NCI-H1694 treated with DMSO at 0.1 percent for 48 hours (cell line): ENCODE data around the gene THRB.
"Not testable (repeated sequence)": the region's sequence is repeated elsewhere in the genome, so short reads cannot be mapped to it uniquely, and the experiment has no call there.

Experiments
- DNase-seq: peaks from one replicate; lab custom pipeline; 2025; lab: John Stamatoyannopoulos, UW

THRB gene

DNA sequence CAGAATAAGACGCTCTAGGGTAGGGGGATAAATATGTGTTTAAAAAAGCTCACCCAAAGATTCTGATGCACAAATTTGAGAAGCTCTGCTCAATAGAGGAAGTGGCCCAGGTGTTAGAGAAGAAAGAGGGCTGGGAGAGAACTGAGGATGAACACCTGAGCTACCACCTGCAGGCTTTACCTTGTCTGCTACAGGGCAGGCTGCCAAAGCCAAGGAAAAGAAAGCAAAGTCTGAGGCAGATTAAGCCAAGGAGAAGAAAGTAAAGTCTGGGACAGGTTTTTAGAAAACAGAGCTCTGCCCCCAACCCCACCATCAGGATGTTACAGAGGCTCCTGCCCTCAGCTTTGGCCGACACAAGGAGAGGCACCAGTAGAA is 92.9 kb downstream of the THRB start:
- no peak for DNase-seq

DNA sequence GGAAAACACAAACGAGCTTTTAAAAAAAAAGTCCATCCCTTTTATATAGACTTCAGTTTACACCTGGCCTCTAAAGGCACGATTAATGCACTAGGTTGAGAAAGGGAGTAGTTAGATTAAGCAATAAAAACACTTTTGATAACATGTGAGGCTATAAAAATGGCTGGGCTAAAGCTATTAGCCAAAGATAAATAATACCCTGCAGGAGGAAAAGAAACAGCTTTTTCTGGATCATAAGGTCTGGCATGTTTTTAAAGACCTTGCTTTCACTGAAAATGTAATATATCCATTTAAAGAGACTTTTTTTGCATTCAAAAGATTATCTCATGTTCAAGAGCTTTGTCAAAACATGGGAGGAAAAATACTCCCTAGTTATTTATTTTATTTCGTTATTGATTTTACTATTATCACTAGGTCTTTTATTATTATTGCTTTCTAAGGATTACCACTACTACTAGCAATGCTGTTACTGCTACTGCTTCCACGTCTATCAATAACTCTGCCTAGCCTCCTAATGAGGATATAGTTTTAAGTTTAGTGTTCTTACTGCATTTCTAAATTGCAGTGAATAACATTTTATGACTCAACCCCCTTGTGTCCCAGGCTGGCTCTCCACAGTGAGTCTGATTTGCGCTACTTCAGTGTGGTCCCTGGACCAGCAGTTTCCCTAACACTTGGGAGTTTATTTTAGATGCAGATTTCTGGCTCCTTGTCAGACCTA is 93.4 kb downstream of the THRB start:
- no peak for DNase-seq

DNA sequence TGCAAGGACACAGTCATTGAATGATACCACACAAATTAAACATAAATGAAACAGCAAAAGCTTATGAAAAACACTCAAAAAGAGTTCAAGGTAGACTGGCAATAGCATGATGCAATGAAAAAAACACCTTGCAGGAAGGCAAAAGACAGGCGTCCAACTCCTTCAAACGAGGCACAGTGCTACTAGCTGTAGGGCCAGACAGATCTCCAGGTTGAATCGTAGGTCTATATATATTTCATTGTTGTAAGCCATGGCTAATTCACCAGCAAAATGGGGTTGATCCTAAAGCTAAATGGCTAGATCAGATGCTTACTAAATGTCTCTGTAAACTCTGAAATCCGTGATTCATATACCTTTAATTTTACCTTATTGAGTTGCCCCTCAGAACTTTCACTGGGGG is 94.2 kb downstream of the THRB start:
- no peak for DNase-seq

DNA sequence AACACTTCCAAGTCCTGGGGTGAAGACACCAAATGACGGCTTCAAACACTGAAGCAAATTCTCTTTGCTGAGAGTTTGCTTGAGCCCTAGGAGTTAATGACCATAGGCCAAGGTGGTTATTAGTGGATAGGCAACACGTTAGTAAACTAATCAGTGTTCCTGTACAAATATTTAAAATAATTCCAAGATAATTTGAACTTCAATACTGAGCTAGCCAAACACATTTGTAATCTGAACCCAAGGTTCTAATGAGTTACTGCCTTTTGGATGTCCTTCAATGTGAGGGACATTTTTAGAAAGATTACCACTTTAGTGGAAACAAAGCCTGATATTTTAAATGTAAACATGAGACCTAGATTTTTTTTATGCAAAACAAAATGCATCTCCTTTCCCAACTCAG is 94.6 kb downstream of the THRB start:
- no peak for DNase-seq

DNA sequence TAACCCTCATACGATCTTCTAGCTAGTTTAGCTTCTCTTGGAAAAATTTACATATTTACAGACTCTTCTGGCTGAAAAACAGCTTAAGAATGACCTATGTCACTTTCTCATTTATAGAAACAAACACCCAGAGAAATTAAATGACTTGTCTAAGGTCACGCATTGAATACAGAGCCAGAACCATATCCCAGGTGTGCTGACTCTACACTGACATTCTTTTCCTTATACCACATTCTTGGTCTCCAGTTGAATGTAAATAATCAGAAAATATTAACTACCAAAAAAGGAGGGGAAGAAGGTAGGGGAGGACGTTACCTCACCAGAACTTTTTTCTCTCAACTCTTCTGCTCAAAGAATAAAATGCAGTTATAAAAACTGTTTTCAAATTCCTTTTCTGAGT is 95.0 kb downstream of the THRB start:
- no peak for DNase-seq

DNA sequence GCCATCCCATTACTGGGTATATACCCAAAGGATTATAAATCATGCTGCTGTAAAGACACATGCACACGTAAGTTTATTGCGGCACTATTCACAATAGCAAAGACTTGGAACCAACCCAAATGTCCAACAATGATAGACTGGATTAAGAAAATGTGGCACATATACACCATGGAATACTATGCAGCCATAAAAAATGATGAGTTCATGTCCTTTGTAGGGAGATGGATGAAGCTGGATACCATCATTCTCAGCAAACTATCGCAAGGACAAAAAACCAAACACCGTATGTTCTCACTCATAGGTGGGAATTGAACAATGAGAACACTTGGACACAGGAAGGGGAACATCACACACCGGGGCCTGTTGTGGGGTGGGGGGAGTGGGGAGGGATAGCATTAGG is 95.9 kb downstream of the THRB start:
- DNase-seq, result not testable (repeated sequence)

DNA sequence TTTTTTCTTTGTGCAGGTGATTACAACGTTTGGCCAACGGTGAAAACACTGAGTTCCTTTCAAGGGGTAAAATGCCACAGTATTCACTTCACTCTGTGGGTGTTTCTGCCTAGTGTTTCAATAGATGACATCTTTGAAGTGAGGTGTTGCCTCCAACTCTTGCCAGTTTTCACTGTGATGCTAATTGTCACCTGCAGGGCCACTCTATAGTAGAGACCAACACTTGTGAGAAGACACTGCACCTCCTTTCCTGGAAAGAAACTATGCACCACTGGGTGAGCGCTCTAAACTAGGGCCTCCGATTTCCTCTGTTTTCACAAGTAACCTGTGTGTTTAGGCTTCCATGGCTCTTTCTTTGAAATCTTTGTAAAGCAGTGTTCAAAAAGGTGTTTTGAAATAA is 98.3 kb downstream of the THRB start:
- no peak for DNase-seq

DNA sequence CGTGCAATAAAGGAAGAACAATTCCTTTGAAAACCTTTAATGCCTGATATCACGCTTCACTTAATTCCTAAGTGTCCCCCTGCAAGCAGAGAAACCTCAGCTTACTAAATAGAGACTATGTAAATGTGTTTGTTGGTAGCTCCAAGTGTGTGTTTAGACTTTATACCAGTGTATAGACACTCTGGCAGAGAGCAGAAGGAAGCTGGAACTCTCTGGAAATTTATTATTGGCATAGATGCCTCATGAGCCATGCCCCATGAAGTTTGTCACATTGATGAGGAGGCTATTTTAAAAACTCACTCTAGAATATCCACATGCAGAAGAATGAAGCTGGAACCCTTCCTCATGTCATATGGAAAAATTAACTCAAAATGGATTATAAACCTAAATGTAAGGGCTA is 99.9 kb downstream of the THRB start:
- DNase-seq, result no peak

DNA sequence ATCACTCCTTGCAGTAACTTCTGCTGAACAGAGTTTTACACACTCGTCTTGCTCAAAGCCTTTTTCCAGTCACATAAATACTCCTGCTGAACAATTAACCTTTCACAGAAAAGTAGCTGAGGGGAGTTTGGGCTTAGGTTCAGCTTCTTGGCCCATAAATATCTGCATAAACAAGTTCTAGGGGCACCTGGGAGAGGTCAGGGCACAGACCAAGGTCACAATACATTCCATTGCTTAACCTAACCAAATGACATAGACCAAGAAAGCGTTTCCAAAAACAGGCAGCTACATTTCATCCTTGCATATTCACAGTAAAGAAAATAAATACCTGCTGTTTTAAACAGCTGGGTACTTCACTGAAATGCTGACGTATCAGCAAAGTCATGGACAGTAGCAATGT is 101.3 kb downstream of the THRB start:
- no peak for DNase-seq

DNA sequence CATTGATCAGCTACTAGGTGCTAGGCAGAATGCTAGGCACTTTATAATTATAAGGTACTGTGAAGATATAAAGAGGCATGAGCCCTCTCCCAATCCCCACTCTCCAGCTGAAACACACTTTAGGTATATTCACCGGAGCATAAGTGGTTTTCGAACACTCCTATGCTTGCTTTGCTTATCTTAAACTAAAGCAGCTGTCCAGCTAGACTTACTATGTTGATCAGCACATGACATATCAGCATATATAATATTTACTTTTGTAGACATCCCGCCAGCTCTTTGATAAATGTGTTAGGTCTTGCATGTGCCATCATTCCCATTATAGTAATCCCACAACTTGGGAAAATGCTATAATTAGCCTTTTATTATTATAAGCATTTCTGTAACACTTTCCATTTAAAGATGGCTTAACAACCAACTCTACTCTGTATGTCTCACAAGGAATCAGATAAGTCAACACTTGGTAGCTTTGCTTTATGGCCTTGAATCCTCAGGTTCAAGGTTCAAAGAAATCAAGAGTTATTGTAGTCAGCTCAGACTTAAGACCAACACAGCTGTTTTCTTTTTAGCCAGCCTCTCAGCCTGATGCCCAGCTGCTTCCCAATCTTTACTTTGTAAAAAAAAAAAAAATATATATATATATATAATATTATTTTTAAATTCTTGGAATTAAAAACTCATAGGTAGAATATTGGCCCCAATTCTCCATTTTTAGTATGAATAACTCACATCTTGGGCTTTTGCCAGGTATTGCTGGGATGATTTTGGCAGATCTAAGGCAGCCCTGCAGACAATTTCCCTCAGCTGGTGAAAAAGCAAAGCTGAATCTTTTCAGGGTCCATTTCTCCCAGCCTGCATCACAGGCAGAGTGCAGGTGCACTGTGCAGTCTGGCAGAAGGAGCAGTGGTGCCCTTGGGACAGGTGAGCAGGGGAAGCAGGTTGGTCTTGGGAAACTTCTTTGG is 104.2 kb downstream of the THRB start:
- DNase-seq, result no peak

DNA sequence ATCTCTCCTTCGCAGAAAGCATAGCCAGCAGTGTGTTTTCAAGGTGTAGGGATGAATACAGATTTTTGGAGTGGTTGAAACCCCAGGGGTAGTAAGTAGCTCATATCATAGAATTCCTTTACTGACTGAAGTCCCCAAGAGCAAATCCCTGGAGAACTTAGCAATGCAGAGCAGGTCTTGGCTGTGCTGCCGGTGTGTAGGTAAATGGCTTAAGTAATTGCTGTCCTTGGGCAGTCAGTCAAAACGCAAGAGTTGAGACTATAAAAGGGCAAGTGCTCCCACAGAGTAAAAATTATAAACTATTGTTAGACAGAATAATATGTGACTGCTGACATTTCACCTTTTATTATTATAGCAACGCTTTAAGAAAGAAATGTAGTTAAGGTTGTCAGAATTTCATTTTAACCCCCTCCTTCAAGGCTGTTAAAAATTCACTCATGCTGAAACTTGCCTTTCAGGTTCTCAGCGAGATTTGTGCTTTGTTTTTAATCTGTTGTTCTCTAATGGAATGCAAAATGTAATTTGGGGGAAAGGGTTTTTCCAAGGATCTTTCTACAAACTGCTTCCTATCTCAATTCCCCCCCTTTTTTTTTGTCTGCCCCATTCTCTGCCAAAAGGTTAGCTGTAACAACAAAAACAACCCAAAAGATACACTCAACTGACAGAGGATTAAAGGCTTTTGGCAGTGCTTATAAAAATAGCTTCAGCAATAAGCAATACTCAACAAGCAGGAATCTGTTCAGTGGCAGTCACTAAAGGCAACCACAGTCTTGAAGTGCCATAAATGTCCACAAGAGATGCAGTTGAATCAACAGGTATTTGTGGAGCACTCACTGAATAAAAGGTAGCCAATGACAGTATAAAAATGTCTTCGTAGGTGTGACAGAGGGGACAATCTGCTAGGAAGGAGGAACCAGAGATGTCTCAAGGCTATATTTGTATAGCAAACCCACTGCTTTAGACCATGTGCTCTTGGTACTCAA is 105.3 kb downstream of the THRB start:
- no peak for DNase-seq

DNA sequence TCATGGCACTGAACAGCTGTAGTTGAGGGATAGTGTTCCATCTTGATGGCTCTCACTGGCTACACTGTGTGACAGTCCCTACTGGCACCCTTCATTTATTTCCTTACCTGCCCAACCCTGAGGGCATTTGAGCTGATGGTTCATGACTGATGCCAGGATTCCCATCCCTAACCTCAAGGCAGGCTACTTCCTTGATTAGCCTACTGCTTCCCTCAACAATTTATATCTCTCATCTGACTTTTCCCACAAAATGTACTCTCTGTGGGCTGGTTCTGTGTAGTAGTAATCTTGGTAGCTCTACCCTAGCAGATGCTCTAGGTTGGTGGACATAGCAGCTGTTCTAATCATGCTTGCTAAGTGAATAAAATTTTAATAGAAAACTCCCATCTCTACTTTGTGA is 106.0 kb downstream of the THRB start:
- no peak for DNase-seq

DNA sequence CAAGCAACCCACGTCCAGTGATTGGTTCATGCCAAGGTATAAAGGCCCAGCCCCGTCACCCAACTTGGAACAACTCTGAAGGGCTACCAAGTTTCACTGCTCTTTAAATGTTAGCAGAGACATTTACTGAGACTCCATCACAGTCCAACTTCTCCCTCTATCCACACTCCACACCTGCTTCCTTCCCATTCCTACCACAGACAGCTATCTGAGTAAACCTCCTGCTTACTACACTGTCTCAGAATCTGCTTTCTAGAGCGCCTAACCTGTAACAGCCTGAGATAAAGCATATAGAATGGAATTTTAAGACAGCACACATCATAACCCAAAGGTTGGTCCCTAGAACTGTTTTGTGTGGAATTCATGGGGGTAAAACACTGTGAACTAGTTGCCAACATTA is 106.5 kb downstream of the THRB start:
- no peak for DNase-seq

DNA sequence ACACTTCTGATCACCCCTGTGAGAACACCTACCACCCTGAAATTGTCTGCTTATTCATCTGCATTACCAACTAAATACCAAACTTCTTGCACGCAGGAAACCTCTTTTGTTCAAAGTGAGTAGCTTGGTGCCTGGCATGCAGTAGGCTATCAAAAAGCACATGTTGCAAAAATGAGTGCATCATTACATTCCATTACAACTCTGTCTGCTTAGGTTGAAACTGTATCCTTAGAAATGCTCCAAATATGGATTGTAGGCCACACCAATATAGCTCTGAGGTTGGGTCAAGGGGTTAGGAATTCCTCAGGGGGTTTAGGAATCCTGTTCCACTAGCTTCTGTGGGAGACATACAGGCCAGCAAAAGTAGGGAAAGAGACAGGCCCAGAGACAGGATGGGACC is 107.2 kb downstream of the THRB start:
- no peak for DNase-seq

DNA sequence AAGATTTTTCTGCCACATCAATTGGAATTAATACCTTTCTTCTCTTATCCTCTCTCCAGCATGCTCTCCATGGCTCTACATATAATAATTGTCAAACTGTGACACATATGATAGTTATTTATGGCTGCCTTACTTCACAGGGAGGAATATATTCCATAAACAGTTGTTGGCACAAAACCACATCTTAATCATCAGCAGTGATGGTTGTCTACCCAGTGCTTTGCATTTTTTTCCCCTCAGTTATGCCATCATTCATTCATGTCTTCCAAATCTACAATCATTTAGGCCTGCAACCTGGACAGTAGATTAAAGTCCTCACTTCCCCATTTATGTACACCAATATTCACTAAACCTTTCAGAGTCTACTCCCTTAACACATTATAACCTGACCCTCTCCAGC is 107.7 kb downstream of the THRB start:
- no peak for DNase-seq

DNA sequence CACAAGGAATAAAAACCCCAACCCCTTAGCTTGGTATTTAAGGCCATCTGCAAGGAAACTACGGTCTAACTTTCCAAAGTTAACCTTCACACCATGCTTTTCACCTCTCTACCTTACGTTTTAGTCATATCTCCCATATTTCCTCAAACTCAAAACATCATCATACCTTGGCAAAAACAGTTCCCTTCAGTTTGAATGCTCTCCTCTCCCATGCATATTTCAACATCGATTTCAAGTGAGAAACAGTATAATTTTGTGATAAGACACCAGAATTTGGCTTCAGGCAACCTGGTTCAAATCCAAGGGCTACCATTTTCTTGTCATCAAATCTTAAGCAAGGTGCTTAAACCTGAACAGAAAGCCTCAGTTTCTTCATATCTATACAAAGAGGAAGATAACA is 108.2 kb downstream of the THRB start:
- DNase-seq, result no peak

DNA sequence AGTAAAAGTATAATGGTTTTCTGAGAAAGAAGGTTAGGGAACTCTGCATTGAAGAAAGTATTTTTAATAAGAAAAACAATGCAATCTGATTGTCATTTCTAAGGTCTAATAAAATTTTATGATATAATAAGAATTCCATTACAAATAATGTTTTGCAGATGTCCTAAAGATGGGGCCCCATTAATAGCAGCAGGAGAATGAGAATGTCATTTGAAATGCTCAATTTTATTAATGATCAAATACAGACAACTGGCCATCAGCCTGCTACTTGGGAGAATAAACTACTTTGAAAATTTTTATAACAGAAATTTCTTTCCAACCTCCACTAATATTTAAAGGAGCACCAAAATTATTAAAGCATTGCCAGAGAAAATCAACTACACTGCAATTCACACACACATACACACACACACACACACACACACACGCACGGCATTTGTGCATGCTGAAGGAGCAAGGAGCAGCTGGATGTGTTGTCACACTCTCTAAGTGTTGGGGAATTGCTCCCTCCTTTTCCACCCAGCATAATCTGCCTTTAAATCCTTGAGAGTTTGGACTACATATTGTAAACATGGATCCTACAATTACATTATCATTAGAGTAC is 109.5 kb downstream of the THRB start:
- no peak for DNase-seq

DNA sequence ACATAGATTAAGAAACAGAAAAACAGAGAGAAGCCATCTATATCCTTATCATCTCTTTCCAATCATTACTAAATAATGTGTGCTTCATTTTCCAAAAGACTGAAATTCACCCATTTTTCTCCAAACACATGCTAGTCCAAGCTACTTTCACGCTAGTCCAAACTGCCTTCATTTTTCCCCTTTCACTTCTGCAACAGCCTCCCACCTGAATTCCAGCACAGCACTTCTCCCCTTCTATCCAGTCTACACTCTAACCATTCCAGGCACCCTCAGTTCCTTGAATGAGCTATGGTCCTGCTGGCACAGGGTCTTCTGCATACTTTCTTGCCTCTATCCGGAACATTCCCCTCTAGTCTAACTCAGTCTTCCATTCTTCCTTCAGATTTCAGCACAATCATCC is 112.0 kb downstream of the THRB start:
- no peak for DNase-seq

DNA sequence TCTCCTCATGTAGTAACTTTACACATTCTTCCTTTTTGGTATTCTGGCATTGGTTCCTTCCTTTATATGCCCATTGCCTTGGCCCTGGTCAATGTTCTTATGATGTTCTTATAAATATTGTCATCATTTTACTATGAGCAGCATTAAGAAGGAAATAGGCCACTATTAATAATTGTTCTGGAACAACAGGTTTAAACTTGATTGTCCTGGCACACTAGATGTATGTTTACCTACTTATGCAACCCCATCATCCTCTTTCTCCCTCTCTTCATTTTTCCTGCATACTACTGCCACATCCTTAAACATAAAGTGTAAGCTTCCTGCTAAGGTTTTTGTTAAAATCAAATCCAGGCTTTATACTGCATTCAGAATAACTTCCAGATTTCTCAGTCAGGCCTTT is 114.7 kb downstream of the THRB start:
- no peak for DNase-seq

DNA sequence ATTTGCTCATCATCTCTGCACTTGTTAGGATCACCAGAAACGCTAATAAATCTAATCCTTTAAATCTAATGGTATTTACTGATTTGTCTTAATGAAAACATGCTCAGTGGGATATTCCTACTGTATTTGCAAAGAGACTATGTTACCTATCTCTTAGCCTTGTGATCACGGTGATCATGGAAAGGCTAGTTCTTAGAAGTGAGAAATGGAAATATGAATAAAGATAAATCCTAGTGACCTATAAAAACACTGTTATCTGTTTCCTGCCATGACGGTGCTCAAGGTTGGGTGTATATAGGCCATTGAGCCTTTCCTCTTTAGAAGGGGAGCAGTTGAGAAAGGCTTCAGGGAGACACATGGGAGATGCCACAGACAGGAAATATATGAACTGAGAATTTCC is 116.3 kb downstream of the THRB start:
- DNase-seq, result no peak

DNA sequence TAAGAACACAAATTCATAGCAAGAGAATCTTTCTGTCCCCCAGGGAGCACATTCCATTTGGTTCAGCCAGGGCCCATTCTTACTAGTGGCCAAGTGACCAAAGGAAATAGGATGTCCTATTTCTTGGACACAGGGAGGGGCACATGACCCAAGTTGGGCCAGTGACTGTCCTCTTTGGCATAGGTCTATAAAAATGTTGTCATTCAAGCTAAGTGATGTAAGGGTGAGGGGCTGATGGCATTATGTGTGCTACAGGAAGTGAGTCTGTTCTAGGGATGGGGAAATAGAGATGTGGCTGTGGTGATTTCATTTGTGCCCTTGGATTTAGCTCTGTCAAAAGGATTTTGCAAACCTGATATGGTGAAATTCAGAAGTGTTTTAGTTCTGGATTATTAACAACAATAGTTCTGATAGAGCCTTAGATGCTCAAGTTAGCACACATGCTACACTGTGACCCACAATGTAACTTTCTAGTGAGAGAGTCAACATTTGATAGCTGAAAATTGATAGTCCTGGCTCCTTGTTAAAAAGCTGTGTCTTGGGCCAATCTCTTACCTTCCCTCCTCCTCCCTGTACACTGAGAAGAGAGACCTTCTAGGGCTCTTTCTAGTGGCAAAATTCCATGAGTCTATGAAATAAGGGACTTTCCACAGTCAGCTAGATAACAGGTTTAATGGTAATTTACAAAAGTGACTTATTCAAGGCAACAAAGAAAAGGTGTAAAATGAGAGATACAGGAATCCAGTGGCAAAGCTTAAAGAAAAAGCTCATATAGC is 117.2 kb downstream of the THRB start:
- no peak for DNase-seq
